Myocyte (in vitro differentiated cells): Measurements from ENCODE around the gene ST6GALNAC3. TPM values are rescaled to one million over a fixed set of nuclear protein-coding genes. Genes with fewer than 3 reads are reported as not detected.
"Not testable (repeated sequence)": the region's sequence is repeated elsewhere in the genome, so short reads cannot be mapped to it uniquely, and the experiment has no call there.

Source experiments
- DNase-seq: peaks from one replicate; pipeline ENCODE4 v3.0.0-alpha.2; 2012; ENCODE audit warnings: low read depth
- total RNA-seq: library from RNA; depleted of rRNA; stranded (reverse); fragments of >200 nt; gene quantifications from 2 replicates; pipeline ENCODE4 v1.2.3, GENCODE V29; 2014

ST6GALNAC3 gene
- total RNA-seq, 1 donor from 2014 or later, result not detected

- DNase-seq, result peak; percentile 67
Observed at GRCh38 chr1:76330991-76331603, 256.6 kb downstream of the ST6GALNAC3 start.

GRCh38 chr1:76335882-76336281 lies 261.3 kb downstream of the ST6GALNAC3 start:
- DNase-seq, result no peak

DNA sequence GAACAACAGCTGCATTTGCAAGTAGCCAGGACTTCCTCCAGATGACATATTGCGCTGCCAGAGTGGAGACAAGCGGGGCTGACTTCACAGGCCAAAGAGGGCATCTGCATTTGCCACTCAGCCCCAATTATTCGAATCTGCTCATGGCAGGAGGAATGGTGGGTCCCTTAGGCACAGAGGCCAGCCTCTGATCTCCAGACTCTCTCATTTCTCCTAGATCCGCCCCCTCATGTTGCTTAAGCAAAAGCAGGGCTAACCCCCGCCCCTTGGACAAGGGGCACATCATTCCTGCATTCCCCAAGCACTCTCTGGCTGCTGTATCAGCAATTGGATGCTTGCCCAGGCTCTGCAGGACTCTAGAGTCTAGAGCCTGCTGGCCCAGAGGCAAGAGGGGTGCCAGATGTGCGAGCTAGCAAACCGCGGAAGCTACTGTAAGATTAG lies 262.4 kb downstream of the ST6GALNAC3 start:
- DNase-seq, result peak; percentile 69

DNA sequence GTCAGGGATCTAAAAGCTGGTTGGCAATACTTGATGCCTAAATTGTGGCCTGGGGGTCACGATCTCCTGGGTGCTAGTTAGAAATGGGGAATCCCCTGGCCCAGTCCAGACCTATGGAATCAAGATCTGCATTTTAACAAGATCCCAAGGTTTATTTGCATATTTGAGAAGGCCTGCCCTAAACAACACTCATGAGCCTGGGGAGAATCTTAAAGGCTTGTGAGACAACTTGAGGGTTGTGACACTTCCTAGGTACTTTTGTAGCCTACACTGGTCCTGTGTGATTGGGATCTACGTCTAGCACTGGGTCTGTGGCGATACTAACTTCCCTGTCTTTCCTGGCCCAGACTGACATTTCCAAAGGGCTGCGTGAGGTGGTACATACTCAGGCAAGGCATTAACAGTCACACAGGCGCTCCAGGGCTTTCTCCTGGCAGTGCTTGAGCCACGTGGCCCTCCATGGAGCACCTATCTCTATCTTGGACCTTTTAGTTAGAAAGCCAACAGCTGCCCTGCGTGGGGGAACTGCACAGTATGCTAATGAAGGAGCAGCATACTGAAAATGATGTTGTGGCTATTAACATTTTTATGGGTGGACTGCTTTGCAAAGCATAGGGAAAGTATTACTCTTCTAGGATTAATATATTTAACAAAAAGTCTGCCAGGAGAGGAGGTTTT lies 263.1 kb downstream of the ST6GALNAC3 start:
- no peak for DNase-seq

- DNase-seq, result no peak
Observed at GRCh38 chr1:76340056-76340455, 265.5 kb downstream of the ST6GALNAC3 start.

- not testable (repeated sequence) for DNase-seq
Observed at GRCh38 chr1:76341816-76342215, 267.3 kb downstream of the ST6GALNAC3 start.

DNA sequence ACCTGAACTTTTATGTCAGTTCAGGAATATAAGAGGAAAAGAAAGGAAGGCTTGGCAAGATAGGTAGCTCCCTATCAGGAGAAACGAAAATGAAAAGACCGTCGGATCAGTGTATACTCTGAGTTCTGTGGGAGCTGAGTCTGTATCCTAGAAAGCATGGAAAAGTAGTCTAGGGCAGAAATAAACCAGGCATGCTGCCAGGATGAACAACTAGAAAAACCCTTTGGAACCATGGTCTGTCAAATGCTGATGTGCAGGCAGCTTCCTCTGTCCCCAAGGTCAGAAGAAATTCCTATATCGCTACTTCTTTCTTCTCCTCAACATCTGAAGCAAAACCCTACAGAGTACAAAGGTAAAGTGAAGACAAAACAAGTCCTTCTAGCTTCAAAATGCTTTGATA lies 268.8 kb downstream of the ST6GALNAC3 start:
- no peak for DNase-seq

DNA sequence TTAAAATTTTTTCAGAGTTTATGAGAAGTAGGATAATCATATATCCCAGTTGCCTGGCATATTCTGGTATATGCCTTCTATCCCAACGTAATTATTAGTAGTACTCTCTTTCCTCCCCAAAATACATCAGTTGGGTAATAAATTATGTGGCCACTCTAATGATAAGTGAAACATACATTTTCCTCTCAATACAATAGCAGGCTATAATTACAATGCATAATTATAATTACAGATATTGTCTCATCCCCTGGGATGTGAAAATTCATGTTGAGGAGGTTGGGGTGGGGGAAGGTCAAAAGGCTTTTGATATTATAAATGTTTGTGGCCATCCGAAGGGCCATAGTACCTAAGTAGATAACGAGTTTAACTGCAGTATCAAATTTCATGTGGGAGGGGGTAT lies 277.1 kb downstream of the ST6GALNAC3 start:
- DNase-seq, result no peak

DNA sequence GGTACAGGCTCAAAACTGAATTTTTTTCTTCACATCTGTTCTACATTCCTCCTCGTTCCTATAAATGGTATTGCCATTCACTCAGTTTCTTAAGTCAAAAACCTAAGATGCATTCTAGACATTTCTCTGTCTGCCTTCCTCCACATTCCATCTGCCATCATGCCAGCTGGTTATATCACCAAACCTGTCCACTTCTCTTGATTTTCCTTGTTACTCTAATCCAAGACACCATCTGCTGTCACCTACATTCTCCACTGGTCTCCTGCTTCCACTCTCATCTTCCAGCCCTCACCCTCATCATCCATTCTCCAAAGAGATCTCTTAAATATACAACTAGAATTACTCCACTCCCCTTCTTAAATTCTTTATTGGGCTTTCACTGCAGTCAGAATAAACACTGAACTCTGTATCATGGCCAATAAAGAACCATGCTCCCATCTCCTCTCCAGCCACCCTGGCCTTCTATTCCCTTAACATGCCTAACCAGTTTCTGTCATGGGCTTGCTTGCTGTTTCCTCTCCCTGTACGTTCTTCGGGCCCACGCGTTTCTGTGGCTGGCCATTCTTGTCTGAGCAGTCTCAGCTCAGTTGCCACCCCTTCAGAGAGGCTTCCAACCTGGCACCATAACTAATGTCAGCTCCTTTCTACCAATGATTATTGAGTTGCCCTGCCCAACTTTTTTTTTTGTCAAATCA lies 278.3 kb downstream of the ST6GALNAC3 start:
- DNase-seq, result no peak

DNA sequence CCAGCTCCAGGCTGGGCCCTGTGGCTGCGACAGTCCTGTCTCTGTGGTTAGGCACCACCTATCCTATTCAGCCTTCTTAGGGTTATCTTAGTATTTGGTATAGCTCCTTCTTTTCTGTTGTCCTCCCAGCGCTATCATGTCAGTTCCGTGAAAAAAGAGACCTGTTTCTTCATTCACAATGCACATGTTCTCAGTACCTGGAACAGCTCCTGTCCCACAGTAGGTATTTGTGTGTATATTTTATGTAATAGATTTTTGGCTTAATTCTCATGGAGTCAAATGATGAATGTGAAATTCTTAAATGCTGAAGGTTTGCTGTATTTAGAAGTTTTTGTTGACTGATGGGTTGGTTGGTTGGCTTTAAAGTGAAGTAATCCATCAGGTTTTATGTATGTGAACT lies 279.7 kb downstream of the ST6GALNAC3 start:
- no peak for DNase-seq

GRCh38 chr1:76366726-76367125 lies 292.2 kb downstream of the ST6GALNAC3 start:
- DNase-seq, result no peak

DNA sequence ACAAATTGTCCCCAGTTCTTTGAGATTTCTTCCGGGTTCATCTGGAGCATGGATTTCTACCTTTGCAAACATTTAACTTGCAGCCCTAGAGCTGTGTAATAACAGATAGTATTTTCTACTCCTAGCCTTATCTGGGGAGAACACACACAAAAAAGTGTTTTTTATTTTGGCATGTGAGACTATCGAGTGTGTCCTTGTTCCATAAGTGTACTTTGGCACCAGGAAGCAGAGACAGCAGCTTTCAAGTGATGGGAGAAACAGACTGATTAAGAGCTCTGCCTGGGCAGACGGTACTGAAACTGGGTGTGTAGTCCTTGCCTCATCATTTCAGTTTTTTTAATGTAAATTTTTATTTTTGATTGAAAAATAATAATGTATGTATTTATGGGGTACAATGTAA lies 297.4 kb downstream of the ST6GALNAC3 start:
- DNase-seq, result no peak

DNA sequence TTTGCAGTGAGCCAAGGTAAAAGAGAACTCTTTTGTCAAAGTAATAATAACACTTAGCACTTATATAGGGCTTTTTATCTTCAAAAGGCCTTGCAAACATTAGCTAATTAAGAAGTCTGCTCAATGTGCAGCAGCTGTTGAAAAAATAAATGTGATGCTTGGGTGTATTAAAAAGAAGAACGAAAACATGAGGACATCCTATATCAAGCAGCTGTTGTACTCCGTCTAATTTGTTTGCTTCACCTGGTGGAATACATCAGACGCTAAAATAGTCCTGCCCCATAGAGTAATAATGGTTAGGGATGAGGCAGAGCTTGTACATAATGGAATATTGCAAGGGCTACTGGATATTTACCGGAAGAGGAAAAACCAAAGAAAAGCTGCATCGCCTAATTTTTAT lies 299.5 kb downstream of the ST6GALNAC3 start:
- peak; percentile 31 for DNase-seq

- DNase-seq, result no peak
Observed at GRCh38 chr1:76377247-76377646, 302.7 kb downstream of the ST6GALNAC3 start.

DNA sequence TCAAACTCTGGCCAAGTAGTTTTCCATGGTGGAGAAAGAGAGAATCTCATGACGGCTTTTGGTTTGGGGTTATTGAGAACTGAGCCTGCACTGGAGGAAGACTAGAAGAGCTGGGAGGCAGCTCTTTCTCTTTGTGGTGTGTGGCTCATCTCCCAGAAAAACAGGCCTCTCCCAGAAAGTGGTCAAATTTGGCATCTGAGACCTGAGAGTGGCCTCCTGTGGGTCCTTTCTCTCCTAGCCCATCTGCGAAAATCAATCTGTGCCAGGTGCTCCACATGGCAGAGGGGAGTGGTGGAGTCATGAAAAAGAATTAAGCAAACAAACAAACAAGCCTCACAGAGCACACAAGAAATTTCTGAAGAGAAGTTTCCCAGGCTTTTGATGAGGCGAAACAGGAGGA lies 305.0 kb downstream of the ST6GALNAC3 start:
- DNase-seq, result peak; percentile 55

DNA sequence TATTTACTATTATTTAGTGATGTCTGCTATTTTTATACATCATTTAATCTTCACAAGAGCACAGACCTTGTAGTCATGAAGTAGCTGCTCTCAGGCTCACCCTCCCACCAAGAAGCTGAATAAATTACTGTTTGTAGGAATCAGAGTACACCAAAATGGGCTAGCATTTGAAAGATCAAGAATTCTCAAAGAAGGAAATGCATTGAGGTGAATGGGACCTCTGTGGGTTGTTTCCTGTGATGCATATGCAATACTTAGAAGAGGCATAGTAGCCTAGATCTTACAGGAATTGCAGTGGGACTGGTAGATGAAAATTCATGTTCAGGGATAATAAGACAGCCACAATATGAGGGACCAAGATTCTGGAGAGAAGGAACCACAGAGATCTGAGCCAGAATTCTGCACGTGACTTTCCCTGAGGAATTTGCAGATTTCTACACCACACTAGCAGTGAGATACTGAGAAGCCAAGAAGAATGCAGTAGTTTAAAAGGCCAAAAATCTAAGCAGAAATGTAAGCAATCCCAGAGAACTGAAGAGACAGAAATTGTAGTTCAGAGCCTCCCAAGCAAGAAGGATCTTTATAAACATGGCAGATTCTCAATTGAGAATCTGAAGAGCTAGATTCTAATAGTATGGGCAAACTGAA lies 307.0 kb downstream of the ST6GALNAC3 start:
- no peak for DNase-seq

- no peak for DNase-seq
Observed at GRCh38 chr1:76388261-76388660, 313.7 kb downstream of the ST6GALNAC3 start.

DNA sequence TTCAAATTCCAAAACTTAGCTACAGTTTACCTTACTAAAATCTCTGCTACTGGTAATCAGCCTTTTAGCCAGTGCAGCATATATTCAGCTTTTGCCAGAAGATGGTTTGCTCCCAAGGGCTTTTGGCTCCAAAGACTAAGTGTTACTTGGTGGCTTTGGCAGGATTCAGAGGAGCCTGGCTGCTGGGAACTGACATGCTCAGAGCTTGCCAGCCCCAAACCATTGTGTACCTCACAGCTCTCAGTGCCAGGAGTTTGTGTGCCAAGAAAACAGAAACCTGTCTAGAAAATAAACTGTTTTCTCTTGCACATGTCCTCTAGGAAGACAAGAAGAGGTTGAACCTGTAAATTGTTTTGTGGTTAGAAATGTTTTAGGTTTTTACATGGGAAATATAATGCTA lies 315.9 kb downstream of the ST6GALNAC3 start:
- no peak for DNase-seq

GRCh38 chr1:76395059-76395458 lies 320.5 kb downstream of the ST6GALNAC3 start:
- no peak for DNase-seq

- no peak for DNase-seq
Observed at GRCh38 chr1:76402128-76402527, 327.6 kb downstream of the ST6GALNAC3 start.

DNA sequence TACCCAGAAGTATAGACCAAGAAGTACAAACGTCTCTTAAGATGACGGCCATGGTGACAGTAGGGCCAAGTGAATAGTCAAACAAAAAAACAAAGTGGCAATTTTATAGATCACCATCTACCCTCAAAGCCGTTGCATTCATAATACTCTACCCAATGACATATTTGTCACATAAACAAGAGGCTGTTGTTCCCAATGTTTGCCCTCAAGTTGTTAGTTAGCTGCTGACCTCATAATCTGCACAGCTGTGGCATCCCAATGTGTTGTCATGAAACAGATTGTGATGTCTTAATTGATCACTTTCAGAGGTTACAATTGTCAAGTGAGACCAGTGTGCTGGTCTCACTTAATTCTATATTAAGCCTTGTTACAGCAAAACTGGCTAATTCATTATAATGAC lies 333.8 kb downstream of the ST6GALNAC3 start:
- DNase-seq, result no peak

GRCh38 chr1:76410499-76410898 lies 336.0 kb downstream of the ST6GALNAC3 start:
- DNase-seq, result no peak
